GM12878 (cell line): Measurements from ENCODE around the gene ATF4. TPM values are rescaled to one million over a fixed set of nuclear protein-coding genes. Genes with fewer than 3 reads are reported as not detected.

ENCODE experiments used
- ATF3 ChIP-seq: IDR thresholded peaks from 2 replicates; pipeline ENCODE4 v1.6.1; 2011; ENCODE audit warnings: low read depth, mild to moderate bottlenecking, low read length, moderate library complexity, borderline replicate concordance; ENCODE audit errors: extremely low read depth
- BCL11A ChIP-seq: IDR thresholded peaks from 2 replicates; pipeline ENCODE4 v1.6.1; 2011; ENCODE audit warnings: low read depth, low read length
- CEBPZ ChIP-seq: fragments of 150-350 bp; IDR thresholded peaks from 2 replicates; pipeline ENCODE4 v1.6.1; 2016; ENCODE audit warnings: low read depth, low read length
- EGR1 ChIP-seq, 2 experiments: IDR thresholded peaks; 1 replicate in 1 of 2; 2 replicates in 1 of 2; pipeline ENCODE4 v1.6.1; 2011 to 2012; ENCODE audit warnings: low read depth in 2 of 2, low read length in 2 of 2, borderline replicate concordance in 1 of 2, mild to moderate bottlenecking in 1 of 2, moderate library complexity in 1 of 2
- EP300 ChIP-seq, 2 experiments: fragments of 150-350 bp in 1 of 2; IDR thresholded peaks; 2 replicates each; pipeline ENCODE4 v1.6.1; 2011 to 2012; ENCODE audit warnings: low read depth in 2 of 2, low read length in 2 of 2, borderline replicate concordance in 1 of 2, improper control_type of control experiment in 1 of 2, inconsistent platforms in 1 of 2; ENCODE audit not compliant: control insufficient read depth in 1 of 2
- GABPA ChIP-seq: IDR thresholded peaks from 2 replicates; pipeline ENCODE4 v1.6.1; 2014; ENCODE audit warnings: antibody characterized with exemption, low read depth, mild to moderate bottlenecking, inconsistent platforms
- HDGF ChIP-seq: fragments of 450-650 bp; IDR thresholded peaks from 2 replicates; pipeline ENCODE4 v1.6.1; 2016; ENCODE audit warnings: antibody characterized with exemption
- IKZF1 ChIP-seq: fragments of 450-650 bp; conservative IDR thresholded peaks from 2 replicates; pipeline ENCODE4 v1.6.1; 2017; ENCODE audit warnings: antibody characterized with exemption, mild to moderate bottlenecking
- MEF2B ChIP-seq: fragments of 450-650 bp; IDR thresholded peaks from 2 replicates; pipeline ENCODE4 v1.6.1; 2018; ENCODE audit warnings: mild to moderate bottlenecking, moderate library complexity; ENCODE audit not compliant: partially characterized antibody, poor library complexity, severe bottlenecking
- MYB ChIP-seq: fragments of 150-350 bp; IDR thresholded peaks from 2 replicates; pipeline ENCODE4 v1.6.1; 2014; ENCODE audit warnings: mild to moderate bottlenecking, low read depth, low read length, borderline replicate concordance
- NBN ChIP-seq: fragments of 450-650 bp; IDR thresholded peaks from 2 replicates; pipeline ENCODE4 v1.6.1; 2016
- NRF1 ChIP-seq: conservative IDR thresholded peaks from 2 replicates; pipeline ENCODE4 v1.6.1; 2011; ENCODE audit warnings: mild to moderate bottlenecking, low read depth, low read length, improper control_type of control experiment
- SMC3 ChIP-seq: IDR thresholded peaks from 2 replicates; pipeline ENCODE4 v1.6.1; 2011; ENCODE audit warnings: low read length, improper control_type of control experiment, borderline replicate concordance
- TCF3 ChIP-seq: IDR thresholded peaks from 2 replicates; pipeline ENCODE4 v1.6.1; 2012; ENCODE audit warnings: low read depth, mild to moderate bottlenecking, low read length, borderline replicate concordance; ENCODE audit not compliant: insufficient read depth
- YBX1 ChIP-seq: fragments of 450-650 bp; IDR thresholded peaks from 2 replicates; pipeline ENCODE4 v1.6.1; 2016; ENCODE audit warnings: antibody characterized with exemption
- YY1 ChIP-seq: IDR thresholded peaks from 2 replicates; pipeline ENCODE4 v1.6.1; 2011; ENCODE audit warnings: low read depth, mild to moderate bottlenecking, low read length
- ZNF207 ChIP-seq: fragments of 450-650 bp; IDR thresholded peaks from 2 replicates; pipeline ENCODE4 v1.6.1; 2014; ENCODE audit warnings: antibody characterized with exemption, mild to moderate bottlenecking, borderline replicate concordance
- ZNF217 ChIP-seq: fragments of 450-650 bp; IDR thresholded peaks from 2 replicates; pipeline ENCODE4 v1.6.1; 2017; ENCODE audit warnings: antibody characterized with exemption, mild to moderate bottlenecking
- polyA plus RNA-seq, 11 experiments: library from polyadenylated mRNA; depleted of rRNA in 4 of 11; unstranded in 6 of 11; stranded (reverse) in 5 of 11; fragments of >200 nt; fragmentation: Nextera tagmentation in 4 of 11; fragmentation: Illumina TruSeq in 1 of 11; extraction: Ambion mirVana in 4 of 11; extraction: Trizol in 1 of 11; gene quantifications; 1 replicate in 1 of 11; 2 replicates in 10 of 11; pipeline versions ENCODE4 v1.2.1 to v1.2.3, GENCODE V29; 2011 to 2016; ENCODE audit warnings: inconsistent platforms in 2 of 11, missing spikeins in 2 of 11, low read depth in 1 of 11
- total RNA-seq, 4 experiments: library from RNA; depleted of rRNA in 3 of 4; stranded (reverse); fragments of >200 nt in 3 of 4; fragmentation: Illumina TruSeq in 1 of 4; extraction: Trizol in 1 of 4; gene quantifications; 2 replicates each; pipeline versions ENCODE4 v1.2.1 to v1.2.3, GENCODE V29; 2013 to 2021
- TF ChIP-seq, protein P1 (sequence below): fragments of 450-650 bp; IDR thresholded peaks from 2 replicates; pipeline ENCODE4 v1.6.1; 2017; ENCODE audit warnings: low read depth, mild to moderate bottlenecking, moderate library complexity
- TF ChIP-seq, protein P2 (sequence below): fragments of 450-650 bp; formaldehyde crosslinking; IDR thresholded peaks from 2 replicates; pipeline ENCODE4 v1.5.0; 2022; ENCODE audit warnings: mild to moderate bottlenecking, missing genetic modification characterization
- TF ChIP-seq, protein P3 (sequence below): fragments of 450-650 bp; IDR thresholded peaks from 2 replicates; pipeline ENCODE4 v1.6.1; 2016; ENCODE audit warnings: mild to moderate bottlenecking

The ATF4 gene
- total and polyA plus RNA-seq, 10 of the 15 experiments (the other 5 are each of a cell fraction or from before 2014, with no cell fraction given), result 88.3 to 605 (median 320) TPM

GRCh38 chr22:39519681-39520225 is 609 bp upstream of the ATF4 start (continued):
- no peak for TF ChIP-seq ATF3
- TF ChIP-seq ZNF217, result no peak
- no peak for TF ChIP-seq EP300 (IDR thresholded peaks at IDR 0.05; ENCODE audit: borderline replicate concordance in 1 of 2, control insufficient read depth in 1 of 2, low read depth in 2 of 2, low read length in 2 of 2)
- no peak for TF ChIP-seq SMC3
- TF ChIP-seq TCF3, result no peak
- 0 out of 2 replicates have a peak, but pooled peaks have one; percentile 63 for TF ChIP-seq IKZF1
- no peak for TF ChIP-seq NRF1
- TF ChIP-seq ZNF207, result 0 out of 2 replicates have a peak, but pooled peaks have one; percentile 21
- no peak for TF ChIP-seq GABPA
- TF ChIP-seq, protein P1, sequence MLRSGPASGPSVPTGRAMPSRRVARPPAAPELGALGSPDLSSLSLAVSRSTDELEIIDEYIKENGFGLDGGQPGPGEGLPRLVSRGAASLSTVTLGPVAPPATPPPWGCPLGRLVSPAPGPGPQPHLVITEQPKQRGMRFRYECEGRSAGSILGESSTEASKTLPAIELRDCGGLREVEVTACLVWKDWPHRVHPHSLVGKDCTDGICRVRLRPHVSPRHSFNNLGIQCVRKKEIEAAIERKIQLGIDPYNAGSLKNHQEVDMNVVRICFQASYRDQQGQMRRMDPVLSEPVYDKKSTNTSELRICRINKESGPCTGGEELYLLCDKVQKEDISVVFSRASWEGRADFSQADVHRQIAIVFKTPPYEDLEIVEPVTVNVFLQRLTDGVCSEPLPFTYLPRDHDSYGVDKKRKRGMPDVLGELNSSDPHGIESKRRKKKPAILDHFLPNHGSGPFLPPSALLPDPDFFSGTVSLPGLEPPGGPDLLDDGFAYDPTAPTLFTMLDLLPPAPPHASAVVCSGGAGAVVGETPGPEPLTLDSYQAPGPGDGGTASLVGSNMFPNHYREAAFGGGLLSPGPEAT, result peak; percentile 72
- TF ChIP-seq BCL11A, result no peak
- TF ChIP-seq, protein P2, sequence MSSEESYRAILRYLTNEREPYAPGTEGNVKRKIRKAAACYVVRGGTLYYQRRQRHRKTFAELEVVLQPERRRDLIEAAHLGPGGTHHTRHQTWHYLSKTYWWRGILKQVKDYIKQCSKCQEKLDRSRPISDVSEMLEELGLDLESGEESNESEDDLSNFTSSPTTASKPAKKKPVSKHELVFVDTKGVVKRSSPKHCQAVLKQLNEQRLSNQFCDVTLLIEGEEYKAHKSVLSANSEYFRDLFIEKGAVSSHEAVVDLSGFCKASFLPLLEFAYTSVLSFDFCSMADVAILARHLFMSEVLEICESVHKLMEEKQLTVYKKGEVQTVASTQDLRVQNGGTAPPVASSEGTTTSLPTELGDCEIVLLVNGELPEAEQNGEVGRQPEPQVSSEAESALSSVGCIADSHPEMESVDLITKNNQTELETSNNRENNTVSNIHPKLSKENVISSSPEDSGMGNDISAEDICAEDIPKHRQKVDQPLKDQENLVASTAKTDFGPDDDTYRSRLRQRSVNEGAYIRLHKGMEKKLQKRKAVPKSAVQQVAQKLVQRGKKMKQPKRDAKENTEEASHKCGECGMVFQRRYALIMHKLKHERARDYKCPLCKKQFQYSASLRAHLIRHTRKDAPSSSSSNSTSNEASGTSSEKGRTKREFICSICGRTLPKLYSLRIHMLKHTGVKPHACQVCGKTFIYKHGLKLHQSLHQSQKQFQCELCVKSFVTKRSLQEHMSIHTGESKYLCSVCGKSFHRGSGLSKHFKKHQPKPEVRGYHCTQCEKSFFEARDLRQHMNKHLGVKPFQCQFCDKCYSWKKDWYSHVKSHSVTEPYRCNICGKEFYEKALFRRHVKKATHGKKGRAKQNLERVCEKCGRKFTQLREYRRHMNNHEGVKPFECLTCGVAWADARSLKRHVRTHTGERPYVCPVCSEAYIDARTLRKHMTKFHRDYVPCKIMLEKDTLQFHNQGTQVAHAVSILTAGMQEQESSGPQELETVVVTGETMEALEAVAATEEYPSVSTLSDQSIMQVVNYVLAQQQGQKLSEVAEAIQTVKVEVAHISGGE, result no peak
- no peak for TF ChIP-seq HDGF
- no peak for TF ChIP-seq MEF2B
- TF ChIP-seq YY1, result no peak
- TF ChIP-seq EGR1 (IDR thresholded peaks at IDR 0.05; ENCODE audit: borderline replicate concordance in 1 of 2, low read depth in 2 of 2, low read length in 2 of 2), result no peak
- TF ChIP-seq CEBPZ, result no peak
- no peak for TF ChIP-seq MYB
- TF ChIP-seq YBX1, result no peak
- TF ChIP-seq NBN, result no peak
- TF ChIP-seq, protein P3, sequence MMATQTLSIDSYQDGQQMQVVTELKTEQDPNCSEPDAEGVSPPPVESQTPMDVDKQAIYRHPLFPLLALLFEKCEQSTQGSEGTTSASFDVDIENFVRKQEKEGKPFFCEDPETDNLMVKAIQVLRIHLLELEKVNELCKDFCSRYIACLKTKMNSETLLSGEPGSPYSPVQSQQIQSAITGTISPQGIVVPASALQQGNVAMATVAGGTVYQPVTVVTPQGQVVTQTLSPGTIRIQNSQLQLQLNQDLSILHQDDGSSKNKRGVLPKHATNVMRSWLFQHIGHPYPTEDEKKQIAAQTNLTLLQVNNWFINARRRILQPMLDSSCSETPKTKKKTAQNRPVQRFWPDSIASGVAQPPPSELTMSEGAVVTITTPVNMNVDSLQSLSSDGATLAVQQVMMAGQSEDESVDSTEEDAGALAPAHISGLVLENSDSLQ, result peak; percentile 94
